NT2/D1 (cell line): ENCODE measurements around the gene NAT16.

Source experiments
- SUZ12 ChIP-seq: IDR thresholded peaks from 2 replicates; pipeline ENCODE4 v1.6.1; 2011; ENCODE audit not compliant: insufficient read length, insufficient read depth; ENCODE audit errors: extremely low read depth
- YY1 ChIP-seq: IDR thresholded peaks from 2 replicates; pipeline ENCODE4 v1.6.1; 2011; ENCODE audit not compliant: insufficient read length, insufficient read depth

DNA sequence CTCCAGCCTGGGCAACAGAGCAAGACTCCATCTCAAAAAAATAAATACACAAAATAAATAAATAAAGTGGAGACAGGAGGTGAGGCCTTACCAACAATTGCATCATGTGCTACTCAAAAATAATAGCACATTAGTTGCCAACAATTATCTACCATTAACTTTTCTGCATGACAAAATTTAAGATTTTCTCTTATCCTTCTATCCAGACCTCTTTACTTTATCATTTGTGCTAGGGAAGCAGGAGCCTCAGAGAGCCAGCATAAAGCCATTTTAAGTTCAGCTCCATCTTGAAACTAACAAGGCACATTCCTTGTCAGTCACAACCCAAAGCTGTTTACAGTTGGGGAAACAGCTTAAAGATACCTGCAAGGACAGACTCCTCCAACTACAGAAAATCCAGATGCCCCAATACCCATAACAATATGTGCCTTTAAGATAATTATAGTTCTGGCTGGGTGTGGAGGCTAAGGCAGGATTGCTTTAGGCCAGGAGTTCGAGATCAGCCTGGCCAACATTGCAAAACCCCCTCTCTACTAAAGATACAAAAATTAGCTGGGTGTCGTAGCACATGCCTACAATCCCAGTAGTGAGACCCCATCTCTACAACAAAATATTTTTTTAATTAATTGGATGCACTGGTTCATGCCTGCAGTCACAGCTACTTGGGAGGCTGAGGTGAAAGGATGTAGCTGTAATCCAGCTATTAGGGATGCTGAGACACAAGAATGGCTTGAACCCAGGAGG, 28.0 kb downstream of the NAT16 start:
- TF ChIP-seq YY1 (no peak), SUZ12 (no peak)
